Left cardiac atrium (tissue), 4 donors: ENCODE measurements around the gene VWA3B. TPM values are rescaled to one million over a fixed set of nuclear protein-coding genes. Genes with fewer than 3 reads are reported as not detected.
"Not testable (repeated sequence)": the region's sequence is repeated elsewhere in the genome, so short reads cannot be mapped to it uniquely, and the experiment has no call there.

Source experiments
- ATAC-seq, 2 donors: fragments of 200-7000 bp; cut with Tn5 transposase; one replicate each; pipeline ENCODE4 v1.9.1; 2020; ENCODE audit warnings: mild to moderate bottlenecking in 2 of 2, moderate library complexity in 2 of 2
- DNase-seq: peaks from one replicate; pipeline ENCODE4 v3.0.0-alpha.2; 2020
- intact Hi-C, 2 donors: fragments of 100-400 bp; cut with DNase I; formaldehyde crosslinking; loops; one replicate each; pipeline versions ENCODE4 v1.14.1 to v1.15.1; 2022 to 2023
- total RNA-seq, 2 donors: library from RNA; stranded (reverse); fragmentation: NEBNext Ultra II Directional; extraction: Animal tissue kit (Norgen Biotek cat#: 25700); gene quantifications; one replicate each; pipeline ENCODE4 v1.2.1, GENCODE V29; 2021
- donor health status: DM: no; HTN: yes; CAD: no.
- donor health status: DM: no; HTN: yes; CAD: no; lungs with severe emphysema.
- donor health status: DM: yes; HTN: yes; CAD: no.
- donor health status: Dilated cardiomyopathy.

The VWA3B gene
- total RNA-seq, 2 donors from 2014 or later, result 0.50 TPM; not detected in 1

GRCh38 chr2:98308068-98308467, 221.1 kb downstream of the VWA3B start:
- ATAC-seq, result no peak
- intact Hi-C loops, result no loop called here
- no peak for DNase-seq

- no peak for ATAC-seq
- no peak for DNase-seq
- intact Hi-C loops, result no loop called here
Observed at GRCh38 chr2:98308532-98308931, 221.6 kb downstream of the VWA3B start.

DNA sequence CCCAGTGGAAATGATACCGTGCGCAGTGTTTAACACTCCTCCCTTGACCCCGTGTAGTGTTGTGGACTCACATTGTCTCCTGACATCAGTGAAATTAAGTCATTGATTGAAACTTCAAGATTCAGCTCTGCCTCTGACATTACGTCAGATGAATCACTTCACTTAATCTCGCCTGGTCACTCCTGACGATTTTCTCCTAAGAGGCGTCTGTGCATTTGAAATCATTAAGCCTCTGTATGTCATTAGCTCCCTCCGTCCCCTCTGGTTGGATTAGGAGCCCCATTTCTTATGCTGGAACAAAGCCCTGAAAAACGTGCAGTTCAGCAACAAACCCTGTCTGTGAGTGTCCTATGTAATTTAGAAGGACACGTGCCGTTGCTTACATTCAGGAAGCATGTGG, 222.6 kb downstream of the VWA3B start:
- no peak for DNase-seq
- ATAC-seq, result no peak
- intact Hi-C loops, result no loop called here

GRCh38 chr2:98310010-98310409, 223.0 kb downstream of the VWA3B start:
- no peak for DNase-seq
- ATAC-seq, result no peak

DNA sequence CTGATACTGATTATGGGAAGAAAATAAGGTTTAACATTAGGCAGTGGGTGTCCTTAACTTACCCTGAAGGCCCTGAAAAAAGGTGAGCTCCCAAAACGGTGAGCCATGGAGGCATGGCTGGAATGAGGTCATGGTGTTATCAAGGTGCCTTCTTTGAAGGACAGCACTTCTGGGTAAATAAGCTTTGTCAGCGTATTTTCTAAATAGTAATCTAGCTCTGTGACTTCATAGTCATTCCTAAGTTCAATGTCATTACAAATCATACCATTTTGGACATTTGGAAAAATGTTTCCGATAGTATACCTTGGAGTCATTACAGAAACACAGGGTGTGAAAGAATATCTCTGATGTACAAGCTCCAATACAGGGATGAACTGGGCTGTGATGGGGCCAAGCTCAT, 224.1 kb downstream of the VWA3B start:
- ATAC-seq (no peak), DNase-seq (no peak)
- intact Hi-C loops, result no loop called here

More at GRCh38 chr2:98310010-98310409, 223.0 kb downstream of the VWA3B start:
- intact Hi-C loops, result no loop called here

DNA sequence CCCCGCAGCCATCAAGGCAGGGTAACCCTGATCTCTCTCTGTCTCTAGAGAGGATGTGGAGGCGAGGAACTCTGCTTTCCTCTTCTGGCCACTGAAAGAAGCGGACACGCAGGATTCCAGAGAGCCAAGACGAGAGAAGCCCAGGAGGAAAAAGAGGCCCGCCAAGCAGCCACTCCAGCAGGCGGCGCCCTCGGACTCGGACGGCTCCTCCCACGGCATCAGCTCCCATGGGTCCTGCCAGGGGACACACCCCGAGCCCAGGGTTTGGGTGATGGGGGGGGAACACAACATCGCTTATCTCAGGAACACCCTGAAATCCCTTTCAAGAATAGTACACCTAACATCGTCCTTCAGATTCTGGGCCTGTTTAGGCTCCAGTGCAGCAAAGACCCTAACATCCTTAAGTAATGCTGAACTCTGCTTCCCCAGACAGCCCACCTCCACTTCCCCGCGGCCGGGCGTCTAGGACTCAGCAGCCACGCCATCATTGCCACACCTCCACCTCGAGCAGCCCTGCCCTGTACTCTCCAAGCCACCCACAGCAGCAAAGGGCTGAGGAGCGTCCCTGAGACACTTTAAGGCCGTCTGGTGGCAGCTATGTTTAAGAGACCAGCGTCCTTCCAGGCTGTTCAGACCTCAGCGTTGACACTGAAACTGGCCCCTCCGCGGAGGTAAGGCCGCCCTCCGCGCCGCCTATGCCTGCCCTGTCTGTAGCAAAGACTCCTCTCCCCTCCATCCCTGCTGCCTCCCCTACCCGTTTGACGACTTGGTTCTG, 225.0 kb downstream of the VWA3B start:
- intact Hi-C loops, result no loop called here
- ATAC-seq, result no peak
- no peak for DNase-seq

- ATAC-seq, result no peak
- DNase-seq, result no peak
- intact Hi-C loops, result no loop called here
Observed at GRCh38 chr2:98313492-98314250, 226.7 kb downstream of the VWA3B start.

DNA sequence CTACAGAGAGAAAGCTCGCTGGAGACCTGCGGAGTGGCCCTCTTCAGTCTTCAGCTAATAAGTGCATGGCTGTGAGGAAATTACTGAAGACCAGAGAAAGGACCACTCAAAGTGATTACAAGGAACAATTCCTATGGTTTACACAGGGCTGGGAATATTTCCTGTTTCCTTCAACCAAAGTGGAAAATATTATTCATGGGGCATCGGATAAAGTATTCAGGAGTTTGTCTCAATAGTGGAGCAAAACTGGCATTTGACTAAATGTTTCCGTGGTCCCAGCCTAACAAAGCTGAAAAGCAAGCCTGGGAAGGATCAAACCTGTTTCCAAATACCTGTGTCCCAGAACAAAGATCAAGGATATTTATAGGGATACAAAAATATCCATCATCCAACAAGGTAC, 227.3 kb downstream of the VWA3B start:
- ATAC-seq, result no peak
- no peak for DNase-seq
- intact Hi-C loops, result no loop called here

DNA sequence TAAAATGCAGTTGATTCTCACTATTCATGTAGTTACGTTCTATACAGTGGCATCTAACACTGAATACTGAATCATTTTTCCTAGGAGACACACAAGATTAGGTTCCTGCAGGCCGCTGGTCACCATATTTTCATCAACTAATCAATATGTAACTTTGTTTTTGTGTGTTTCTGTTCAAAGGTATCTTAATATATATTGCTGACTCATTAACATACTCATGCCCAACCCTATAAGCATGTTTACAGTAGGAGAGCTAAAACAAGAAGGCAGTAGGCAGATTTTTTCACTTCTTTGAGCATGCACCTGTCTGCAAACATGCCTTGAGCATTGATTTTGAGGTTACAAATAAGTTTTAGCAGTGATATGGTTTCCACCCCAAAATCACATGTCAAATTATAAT, 229.0 kb downstream of the VWA3B start:
- no peak for ATAC-seq
- DNase-seq, result no peak
- intact Hi-C loops, result no loop called here

- DNase-seq, result no peak
- intact Hi-C loops, result no loop called here
- no peak for ATAC-seq
Observed at GRCh38 chr2:98317214-98317613, 230.2 kb downstream of the VWA3B start.

DNA sequence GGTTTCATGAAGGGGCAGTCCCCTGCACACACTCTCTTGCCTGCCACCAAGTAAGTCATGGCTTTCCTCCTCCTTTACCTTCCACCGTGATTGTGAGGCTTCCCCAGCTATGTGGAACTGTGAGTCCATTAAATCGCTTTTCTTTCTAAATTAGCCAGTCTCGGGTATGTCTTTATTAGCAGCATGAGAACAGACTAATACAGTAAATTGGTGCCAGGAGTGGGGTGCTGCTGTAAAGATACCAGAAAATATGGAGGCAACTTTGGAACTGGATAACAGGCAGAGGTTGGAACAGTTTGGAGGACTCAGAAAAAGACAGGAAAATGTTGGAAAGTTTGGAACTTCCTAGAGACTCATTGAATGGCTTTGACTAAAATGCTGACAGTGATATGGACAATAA, 233.2 kb downstream of the VWA3B start:
- ATAC-seq, DNase-seq, intact Hi-C loops: not testable (repeated sequence)

DNA sequence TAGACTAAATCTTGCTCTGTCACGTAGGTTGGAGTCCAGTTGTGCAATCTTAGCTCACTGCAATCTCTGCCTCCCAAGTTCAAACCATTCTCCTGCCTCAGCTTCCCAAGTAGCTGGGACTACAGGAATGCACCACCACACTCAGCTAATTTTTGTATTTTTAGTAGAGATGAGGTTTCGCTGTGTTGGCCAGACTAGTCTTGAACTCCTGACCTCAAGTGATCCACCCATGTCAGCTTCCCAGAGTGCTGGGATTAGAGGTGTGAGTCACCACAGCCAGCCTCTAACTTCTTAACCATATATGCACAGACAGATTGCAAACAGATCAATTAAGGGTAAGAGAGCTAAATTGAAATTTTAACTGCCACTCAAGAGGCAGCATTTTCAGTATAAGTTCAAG, 237.2 kb downstream of the VWA3B start:
- intact Hi-C loops, result no loop called here
- ATAC-seq (no peak), DNase-seq (no peak)

DNA sequence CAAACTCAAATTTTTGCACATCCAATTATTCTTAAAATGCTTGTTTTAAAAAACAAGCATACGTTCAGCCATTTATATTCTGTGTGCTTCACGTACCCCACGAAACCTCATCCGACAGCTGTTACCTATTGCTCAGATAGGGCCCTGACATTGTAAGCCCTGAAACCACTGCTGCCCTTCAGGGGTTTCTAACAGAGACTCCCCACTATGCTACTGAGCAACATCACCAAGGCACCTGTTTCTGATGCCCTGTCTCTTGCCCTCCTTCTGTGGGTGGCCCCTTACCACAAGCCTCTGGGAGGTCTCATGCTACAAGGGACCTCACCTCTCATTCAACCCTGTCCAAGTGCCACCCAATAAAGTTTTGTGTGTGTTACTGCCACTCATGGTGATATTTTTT, 240.8 kb downstream of the VWA3B start:
- intact Hi-C loops, result no loop called here
- no peak for ATAC-seq
- DNase-seq, result no peak

DNA sequence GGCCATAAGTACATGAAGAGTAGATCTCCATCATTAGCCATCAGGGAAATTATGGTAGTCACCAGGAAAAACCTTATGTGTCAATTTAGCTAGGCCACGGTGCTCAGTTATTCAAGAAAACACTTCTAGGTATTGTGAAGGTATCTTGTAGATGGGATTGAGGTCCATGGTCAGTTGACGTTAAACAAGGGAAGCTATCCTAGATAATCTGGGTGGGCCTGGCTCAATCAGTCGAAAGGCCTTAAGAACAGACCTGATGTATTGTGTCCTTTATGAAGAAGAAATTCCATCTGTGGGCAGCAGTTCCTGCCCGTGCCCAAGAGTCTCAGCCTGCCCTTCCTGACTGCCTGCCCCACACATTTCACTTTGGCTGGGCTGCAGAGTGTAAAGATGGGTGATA, 242.6 kb downstream of the VWA3B start:
- ATAC-seq (no peak), DNase-seq (no peak)
- intact Hi-C loops, result no loop called here

GRCh38 chr2:98332989-98333388, 246.0 kb downstream of the VWA3B start:
- DNase-seq (no peak), ATAC-seq (no peak)
- intact Hi-C loops, result no loop called here

DNA sequence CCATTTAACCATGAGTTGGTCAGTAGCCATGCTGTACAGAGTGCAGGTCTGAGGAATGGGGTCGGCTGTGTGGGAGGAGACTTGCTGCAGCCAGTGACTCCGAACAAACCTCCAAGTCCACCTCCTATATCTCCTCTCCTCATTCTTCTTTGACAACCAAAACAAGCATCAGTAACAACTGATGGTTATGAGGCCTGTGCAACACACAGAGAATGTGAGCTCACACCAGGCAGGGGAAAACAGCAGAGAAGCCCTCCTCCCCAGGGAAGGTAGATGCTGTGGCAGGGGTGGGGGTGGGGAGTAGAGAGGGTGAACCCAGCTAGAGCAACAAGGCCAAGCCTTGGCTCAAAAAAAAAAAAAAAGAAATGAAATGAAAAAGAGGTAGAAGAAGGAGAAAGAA, 247.0 kb downstream of the VWA3B start:
- no peak for DNase-seq
- no peak for ATAC-seq
- intact Hi-C loops, result no loop called here

- intact Hi-C loops, result no loop called here
- ATAC-seq, result no peak
- DNase-seq, result no peak
Observed at GRCh38 chr2:98334439-98335078, 247.6 kb downstream of the VWA3B start.

DNA sequence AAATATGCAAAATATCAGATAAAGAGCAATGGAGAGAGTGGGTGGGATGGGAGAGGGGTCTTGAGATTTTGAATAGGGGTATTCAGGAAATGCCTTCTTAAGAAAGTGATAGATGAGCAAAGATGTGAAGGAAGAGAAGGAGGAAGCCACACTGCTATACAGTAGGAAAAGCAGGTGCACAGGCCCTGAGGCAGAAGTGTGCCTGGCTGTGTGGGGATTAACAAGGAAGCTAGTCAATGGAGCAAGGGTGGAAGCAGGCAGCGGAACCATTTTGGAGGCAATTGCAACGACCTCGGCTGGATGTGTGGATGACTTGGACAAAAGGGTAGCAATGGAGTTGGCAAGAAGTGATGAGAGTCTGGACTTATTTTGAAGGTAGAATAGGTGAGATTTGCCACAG, 248.3 kb downstream of the VWA3B start:
- DNase-seq (no peak), ATAC-seq (no peak)
- intact Hi-C loops, result no loop called here

DNA sequence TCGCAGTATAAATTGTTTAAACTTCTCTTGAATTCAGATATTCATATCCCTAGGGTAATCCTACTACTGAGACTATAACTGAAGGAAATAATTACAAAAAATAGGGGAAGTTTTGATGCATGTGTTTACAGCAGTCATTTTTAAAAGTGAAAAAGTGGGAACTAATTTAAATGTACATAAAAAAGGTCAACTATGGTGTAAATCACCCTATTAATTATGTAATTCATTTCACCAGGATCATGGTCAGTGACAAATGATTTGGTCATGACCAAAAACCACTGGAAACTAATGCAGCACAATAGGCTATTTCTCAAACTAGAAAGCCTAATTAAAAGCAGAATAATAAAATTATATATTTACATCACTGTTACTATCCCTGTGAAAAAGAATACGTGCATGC, 254.3 kb downstream of the VWA3B start:
- DNase-seq (no peak), ATAC-seq (no peak)
- intact Hi-C loops, result no loop called here

DNA sequence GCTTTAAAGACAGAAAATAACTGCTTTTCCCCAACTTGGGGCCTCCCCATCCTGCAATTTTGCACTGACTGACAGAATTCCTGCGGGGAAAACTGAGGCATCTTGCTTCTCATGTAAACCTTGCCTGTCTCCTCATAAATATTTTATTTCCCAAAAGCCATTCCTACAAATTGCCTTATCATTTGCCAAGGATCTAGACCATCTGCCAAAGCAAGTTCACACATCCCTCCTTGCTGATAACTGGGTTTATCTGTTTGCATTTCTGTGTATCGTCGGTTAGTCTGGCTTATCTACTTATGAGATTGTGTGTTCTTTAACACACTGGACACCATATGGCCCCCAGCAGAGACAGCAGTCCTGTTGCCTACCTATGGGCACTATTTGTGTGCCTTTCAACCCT, 256.3 kb downstream of the VWA3B start:
- intact Hi-C loops, result no loop called here
- no peak for DNase-seq

More for the DNA sequence above, 256.3 kb downstream of the VWA3B start:
- no peak for ATAC-seq
